ENCODE results near the gene CYP2C8. TPM values are rescaled to one million over a fixed set of nuclear protein-coding genes. Genes with fewer than 3 reads are reported as not detected.

The CYP2C8 gene
- polyA plus RNA-seq, 4 donors = 1.7 to 5.4 (median 3.6) TPM

Other genes with a start within 250 kb of the CYP2C8 start
- 1 to 10 TPM in 2 of 4 donors, under 1 TPM in 2; 0.11 to 3.5 (median 1.8) TPM for gene CYP2C9, start 130.8 kb downstream of the CYP2C8 start, polyA plus RNA-seq (ENCODE audit: insufficient read length in 4 of 4)
- gene ACSM6, start 124.7 kb upstream of the CYP2C8 start, polyA plus RNA-seq (ENCODE audit: insufficient read length in 4 of 4) = under 1 TPM; 0.16 to 0.50 (median 0.20) TPM
- gene PDLIM1, start 221.5 kb upstream of the CYP2C8 start, polyA plus RNA-seq (ENCODE audit: insufficient read length in 4 of 4) = 10 to 100 TPM; 31.4 to 81.8 (median 76.3) TPM